GM12874 (cell line): Measurements from ENCODE around the gene CBY1.

Experiments
- TF ChIP-seq, protein P1 (sequence below): IDR thresholded peaks from 2 replicates; pipeline ENCODE4 v1.5.1; 2011; ENCODE audit warnings: low read depth, mild to moderate bottlenecking, control low read depth, low read length, moderate library complexity; ENCODE audit not compliant: insufficient read depth

The CBY1 gene

GRCh38 chr22:38720350-38720749 lies 63.9 kb downstream of the CBY1 start:
- TF ChIP-seq, protein P1, sequence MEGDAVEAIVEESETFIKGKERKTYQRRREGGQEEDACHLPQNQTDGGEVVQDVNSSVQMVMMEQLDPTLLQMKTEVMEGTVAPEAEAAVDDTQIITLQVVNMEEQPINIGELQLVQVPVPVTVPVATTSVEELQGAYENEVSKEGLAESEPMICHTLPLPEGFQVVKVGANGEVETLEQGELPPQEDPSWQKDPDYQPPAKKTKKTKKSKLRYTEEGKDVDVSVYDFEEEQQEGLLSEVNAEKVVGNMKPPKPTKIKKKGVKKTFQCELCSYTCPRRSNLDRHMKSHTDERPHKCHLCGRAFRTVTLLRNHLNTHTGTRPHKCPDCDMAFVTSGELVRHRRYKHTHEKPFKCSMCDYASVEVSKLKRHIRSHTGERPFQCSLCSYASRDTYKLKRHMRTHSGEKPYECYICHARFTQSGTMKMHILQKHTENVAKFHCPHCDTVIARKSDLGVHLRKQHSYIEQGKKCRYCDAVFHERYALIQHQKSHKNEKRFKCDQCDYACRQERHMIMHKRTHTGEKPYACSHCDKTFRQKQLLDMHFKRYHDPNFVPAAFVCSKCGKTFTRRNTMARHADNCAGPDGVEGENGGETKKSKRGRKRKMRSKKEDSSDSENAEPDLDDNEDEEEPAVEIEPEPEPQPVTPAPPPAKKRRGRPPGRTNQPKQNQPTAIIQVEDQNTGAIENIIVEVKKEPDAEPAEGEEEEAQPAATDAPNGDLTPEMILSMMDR: no peak

DNA sequence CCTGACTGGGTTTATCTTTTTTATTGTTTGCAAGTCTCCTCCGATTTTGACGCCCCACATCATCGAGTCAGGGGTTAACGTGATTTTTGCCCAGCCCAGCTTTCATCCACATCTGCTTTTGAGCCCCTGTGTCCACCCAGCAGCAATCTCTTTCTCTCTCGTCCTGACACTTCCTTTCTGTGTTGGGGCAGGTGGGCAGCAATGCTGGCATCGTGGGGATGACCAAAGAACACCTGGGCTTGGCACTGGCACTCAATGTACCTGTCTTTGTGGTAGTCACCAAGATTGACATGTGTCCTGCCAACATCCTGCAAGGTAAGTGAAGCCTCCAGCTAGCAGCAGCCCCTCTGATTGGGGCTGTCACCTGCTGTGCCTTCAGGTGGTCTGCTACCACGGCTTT lies 65.1 kb downstream of the CBY1 start:
- TF ChIP-seq, protein P1: no peak
